GM12891 (cell line): ENCODE data around the gene ACSL5.

Source experiments
- PAX5 ChIP-seq: IDR thresholded peaks from 2 replicates; pipeline ENCODE4 v1.6.1; 2011; ENCODE audit warnings: low read length, moderate library complexity, mild to moderate bottlenecking; ENCODE audit not compliant: insufficient read depth, severe bottlenecking
- POLR2A ChIP-seq: IDR thresholded peaks from 2 replicates; pipeline ENCODE4 v1.6.1; 2011; ENCODE audit warnings: low read depth, low read length, control low read depth
- POLR2AphosphoS5 ChIP-seq: IDR thresholded peaks from 2 replicates; pipeline ENCODE4 v1.6.1; 2011; ENCODE audit warnings: low read depth, low read length, control low read depth
- POU2F2 ChIP-seq: IDR thresholded peaks from 2 replicates; pipeline ENCODE4 v1.6.1; 2011; ENCODE audit warnings: low read depth, mild to moderate bottlenecking, control low read depth, low read length, moderate library complexity
- SPI1 ChIP-seq: IDR thresholded peaks from 2 replicates; pipeline ENCODE4 v1.6.1; 2011; ENCODE audit warnings: low read depth, low read length, control low read depth
- TAF1 ChIP-seq: IDR thresholded peaks from 2 replicates; pipeline ENCODE4 v1.6.1; 2011; ENCODE audit warnings: low read depth, low read length, control low read depth

GRCh38 chr10:112397592-112397991 is 23.7 kb downstream of the ACSL5 start:
- no peak for TF ChIP-seq POLR2AphosphoS5
- TF ChIP-seq POLR2A = no peak
- TF ChIP-seq TAF1 = no peak
- no peak for TF ChIP-seq SPI1
- TF ChIP-seq POU2F2 = no peak
- TF ChIP-seq PAX5 = no peak
